Activated B cell treated with CpG ODN at 0.5 μM for 24 hours (primary cell): ENCODE measurements around the gene INTS1. TPM values are rescaled to one million over a fixed set of nuclear protein-coding genes. Genes with fewer than 3 reads are reported as not detected.
"Not testable (repeated sequence)": the region's sequence is repeated elsewhere in the genome, so short reads cannot be mapped to it uniquely, and the experiment has no call there.

Source experiments
- ATAC-seq: fragments of 200-7000 bp; cut with Tn5 transposase; one replicate; pipeline ENCODE4 v1.10.0; 2021; ENCODE audit warnings: low read depth, mild to moderate bottlenecking, moderate library complexity
- CTCF ChIA-PET: fragments of 350-600 bp; sonication (Branson Sonifier 250); formaldehyde crosslinking; loops from one replicate; lab custom pipeline; 2021; ENCODE audit warnings: antibody characterized with exemption; lab: Charles Lee
- POLR2A ChIA-PET: fragments of 350-600 bp; sonication (Branson Sonifier 250); formaldehyde crosslinking; loops from one replicate; lab custom pipeline; 2021; ENCODE audit warnings: antibody characterized with exemption; lab: Charles Lee
- DNase-seq: peaks from one replicate; pipeline ENCODE4 v3.0.0; 2022
- H3K27ac Mint-ChIP-seq: one replicate; pipeline ENCODE4 v1.8.0; 2020; ENCODE audit warnings: mixed read lengths
- H3K27me3 Mint-ChIP-seq: one replicate; pipeline ENCODE4 v1.8.0; 2021; ENCODE audit warnings: mixed read lengths
- H3K36me3 Mint-ChIP-seq: one replicate; pipeline ENCODE4 v1.8.0; 2021; ENCODE audit warnings: low read depth, mixed read lengths
- H3K4me1 Mint-ChIP-seq: one replicate; pipeline ENCODE4 v1.8.0; 2021; ENCODE audit warnings: mixed read lengths
- H3K4me3 Mint-ChIP-seq: one replicate; pipeline ENCODE4 v1.8.0; 2020; ENCODE audit warnings: mild to moderate bottlenecking, mixed read lengths
- H3K9me3 Mint-ChIP-seq: one replicate; pipeline ENCODE4 v1.8.0; 2020; ENCODE audit warnings: mixed read lengths
- intact Hi-C: fragments of 100-400 bp; cut with micrococcal nuclease; formaldehyde crosslinking; loops from one replicate; pipeline ENCODE4 v1.15.1; 2024
- total RNA-seq: library from RNA; stranded (reverse); gene quantifications from 2 replicates; pipeline ENCODE4 v1.2.3, GENCODE V29; 2022
- TF ChIP-seq, protein P1 (sequence below): fragments of 200-600 bp; IDR thresholded peaks from one replicate; pipeline ENCODE4 v1.8.0; 2022; ENCODE audit warnings: antibody characterized with exemption, mild to moderate bottlenecking

Gene INTS1
- total RNA-seq, 1 donor from 2014 or later, result 110 TPM

DNA sequence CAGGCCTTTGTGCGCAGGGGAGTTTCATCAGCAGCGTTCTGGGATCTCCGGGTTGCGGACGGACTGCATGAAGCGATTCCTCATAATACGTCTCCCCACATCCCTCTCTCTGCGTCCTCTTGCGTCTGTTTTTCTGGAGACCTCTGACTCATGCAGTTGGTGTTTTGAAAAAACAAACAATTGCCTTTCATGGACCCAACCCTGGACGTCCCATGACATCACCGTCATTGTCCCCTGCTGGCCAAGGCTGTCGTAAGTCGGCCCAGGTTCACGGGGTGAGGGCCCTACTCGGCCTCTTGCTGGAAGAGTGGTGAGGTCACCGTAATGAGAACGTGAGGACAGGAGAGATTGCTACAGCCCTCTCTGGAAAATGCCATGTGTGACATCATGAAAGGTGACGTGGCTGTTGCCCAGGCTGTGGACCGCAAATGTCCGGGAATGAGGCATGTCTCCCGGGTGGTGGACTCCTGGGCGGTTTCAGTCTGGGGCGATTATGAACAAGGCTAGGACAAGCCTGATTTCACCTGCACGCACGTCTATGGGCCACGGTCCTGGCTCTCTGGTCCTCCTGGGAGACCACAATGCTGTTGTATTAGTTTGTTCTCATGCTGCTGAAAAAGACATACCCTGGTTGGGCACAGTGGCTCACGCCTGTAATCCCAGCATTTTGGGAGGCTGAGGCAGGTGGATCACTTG is 16.5 kb upstream of the INTS1 start:
- peaks cover 5% of the 10 kb centered on the region for H3K9me3 Mint-ChIP-seq
- no peak overlapping the region for H3K27ac Mint-ChIP-seq
- peaks cover 4% of the 10 kb centered on the region for H3K27me3 Mint-ChIP-seq
- CTCF ChIA-PET, result no interaction called here
- peaks cover 2% of the 10 kb centered on the region for H3K4me1 Mint-ChIP-seq
- no peak for ATAC-seq
- POLR2A ChIA-PET, result interaction anchor here (1.1 kb wide), 1 partner anchor 10 kb away, joined by 3 read pairs; the partner anchor contains the start of gene MAFK
- TF ChIP-seq, protein P1, sequence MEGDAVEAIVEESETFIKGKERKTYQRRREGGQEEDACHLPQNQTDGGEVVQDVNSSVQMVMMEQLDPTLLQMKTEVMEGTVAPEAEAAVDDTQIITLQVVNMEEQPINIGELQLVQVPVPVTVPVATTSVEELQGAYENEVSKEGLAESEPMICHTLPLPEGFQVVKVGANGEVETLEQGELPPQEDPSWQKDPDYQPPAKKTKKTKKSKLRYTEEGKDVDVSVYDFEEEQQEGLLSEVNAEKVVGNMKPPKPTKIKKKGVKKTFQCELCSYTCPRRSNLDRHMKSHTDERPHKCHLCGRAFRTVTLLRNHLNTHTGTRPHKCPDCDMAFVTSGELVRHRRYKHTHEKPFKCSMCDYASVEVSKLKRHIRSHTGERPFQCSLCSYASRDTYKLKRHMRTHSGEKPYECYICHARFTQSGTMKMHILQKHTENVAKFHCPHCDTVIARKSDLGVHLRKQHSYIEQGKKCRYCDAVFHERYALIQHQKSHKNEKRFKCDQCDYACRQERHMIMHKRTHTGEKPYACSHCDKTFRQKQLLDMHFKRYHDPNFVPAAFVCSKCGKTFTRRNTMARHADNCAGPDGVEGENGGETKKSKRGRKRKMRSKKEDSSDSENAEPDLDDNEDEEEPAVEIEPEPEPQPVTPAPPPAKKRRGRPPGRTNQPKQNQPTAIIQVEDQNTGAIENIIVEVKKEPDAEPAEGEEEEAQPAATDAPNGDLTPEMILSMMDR, result no peak
- intact Hi-C loops, result no loop called here
- no peaks in the 10 kb centered on the region for H3K36me3 Mint-ChIP-seq
- H3K4me3 Mint-ChIP-seq, result no peak overlapping the region
- DNase-seq, result no peak

DNA sequence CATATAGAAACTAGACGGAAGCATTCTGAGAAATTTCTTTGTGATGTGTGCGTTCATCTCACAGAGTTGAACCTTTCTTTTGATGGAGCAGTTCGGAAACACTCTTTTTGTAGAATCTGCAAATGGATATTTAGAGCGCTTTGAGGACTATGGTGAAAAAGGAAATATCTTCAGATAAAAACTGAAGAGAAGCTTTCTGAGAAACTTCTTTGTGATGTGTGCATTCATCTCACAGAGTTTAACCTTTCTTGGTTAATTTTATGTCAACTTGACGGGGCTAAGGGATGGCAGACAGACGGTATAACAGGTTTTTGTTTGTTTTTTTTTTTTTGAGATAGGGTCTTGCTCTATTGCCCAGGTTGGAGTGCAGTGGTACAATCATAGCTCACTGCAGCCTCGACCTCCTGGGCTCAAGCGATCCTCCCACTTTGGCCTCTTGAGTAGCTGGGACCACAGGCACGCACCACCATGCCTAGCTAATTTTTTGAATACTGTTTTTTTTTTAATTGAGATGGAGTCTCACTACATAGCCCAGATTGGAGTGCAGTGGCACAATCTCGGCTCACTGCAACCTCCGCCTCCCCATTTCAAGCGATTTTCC is 15.2 kb upstream of the INTS1 start:
- CTCF ChIA-PET, intact Hi-C loops, ATAC-seq, H3K36me3 Mint-ChIP-seq, H3K27ac Mint-ChIP-seq, H3K9me3 Mint-ChIP-seq, H3K4me1 Mint-ChIP-seq, H3K4me3 Mint-ChIP-seq, H3K27me3 Mint-ChIP-seq, POLR2A ChIA-PET, DNase-seq: not testable (repeated sequence)

DNA sequence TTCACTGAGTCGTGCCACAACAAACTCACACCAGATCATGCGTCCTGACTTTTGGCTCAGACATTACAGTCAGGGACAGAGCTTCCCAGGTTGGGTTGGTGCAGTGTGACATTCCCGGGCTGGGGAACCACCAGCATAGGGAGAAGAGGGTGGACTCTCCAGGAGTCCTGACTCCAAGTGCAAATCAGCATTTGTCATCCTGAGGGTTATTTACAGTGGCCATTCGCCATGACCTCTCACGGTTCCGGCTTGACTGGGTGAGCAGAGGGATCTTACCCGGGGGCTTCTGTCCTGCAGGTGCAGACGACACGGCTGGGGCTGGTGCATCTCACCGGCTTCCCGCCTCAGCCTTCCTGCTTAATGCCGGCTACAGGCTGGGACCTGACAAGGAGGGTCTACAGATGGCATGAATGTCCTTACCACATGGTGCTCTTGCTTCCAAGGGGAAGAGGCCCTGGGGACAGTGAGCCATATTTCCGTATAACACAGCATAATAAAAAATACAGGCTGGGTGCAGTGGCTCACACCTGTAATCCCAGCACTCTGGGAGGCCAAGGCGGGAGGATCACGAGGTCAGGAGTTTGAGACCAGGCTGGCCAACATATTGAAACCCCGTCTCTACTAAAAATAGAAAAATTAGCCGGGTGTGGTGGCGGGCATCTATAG is 12.5 kb upstream of the INTS1 start:
- intact Hi-C loops, result no loop called here
- ChIA-PET CTCF (no interaction called here), POLR2A (interaction anchor here (0.7 kb wide), 1 partner anchor 818 kb away, joined by 3 read pairs; no protein-coding TSS in a partner anchor)
- TF ChIP-seq, protein P1, result no peak
- peaks cover 5% of the 10 kb centered on the region for H3K9me3 Mint-ChIP-seq
- H3K36me3 Mint-ChIP-seq, result no peaks in the 10 kb centered on the region
- DNase-seq (no peak), ATAC-seq (no peak)
- H3K27ac Mint-ChIP-seq, result no peak overlapping the region
- no peaks in the 10 kb centered on the region for H3K27me3 Mint-ChIP-seq
- H3K4me1 Mint-ChIP-seq, result peaks cover 24% of the 10 kb centered on the region
- no peak overlapping the region for H3K4me3 Mint-ChIP-seq

DNA sequence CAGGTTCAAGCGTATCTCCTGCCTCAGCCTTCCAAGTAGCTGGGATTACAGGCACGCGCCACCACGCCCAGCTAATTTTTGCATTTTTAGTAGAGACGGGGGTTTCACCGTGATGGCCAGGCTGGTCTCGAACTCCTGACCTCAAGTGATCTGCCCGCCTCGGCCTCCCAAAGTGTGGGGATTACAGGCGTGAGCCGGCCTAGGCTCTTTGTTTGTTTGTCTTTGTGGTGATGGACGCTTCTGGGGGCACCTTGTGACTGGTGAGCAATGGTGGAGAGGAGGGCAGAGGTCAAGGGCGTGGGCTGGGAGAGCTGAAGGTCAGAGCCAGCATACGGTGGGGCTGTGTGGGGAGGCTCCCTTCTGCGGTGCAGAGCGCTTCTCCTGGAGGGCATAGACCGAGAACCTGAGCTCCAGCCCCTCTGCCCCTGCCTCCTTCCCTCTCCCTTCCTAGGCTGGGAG is 11.3 kb upstream of the INTS1 start:
- H3K27me3 Mint-ChIP-seq, H3K4me3 Mint-ChIP-seq, H3K27ac Mint-ChIP-seq, intact Hi-C loops, H3K36me3 Mint-ChIP-seq, DNase-seq, H3K9me3 Mint-ChIP-seq, CTCF ChIA-PET, POLR2A ChIA-PET, ATAC-seq: not testable (repeated sequence)
- H3K4me1 Mint-ChIP-seq, result peaks cover 34% of the 10 kb centered on the region

DNA sequence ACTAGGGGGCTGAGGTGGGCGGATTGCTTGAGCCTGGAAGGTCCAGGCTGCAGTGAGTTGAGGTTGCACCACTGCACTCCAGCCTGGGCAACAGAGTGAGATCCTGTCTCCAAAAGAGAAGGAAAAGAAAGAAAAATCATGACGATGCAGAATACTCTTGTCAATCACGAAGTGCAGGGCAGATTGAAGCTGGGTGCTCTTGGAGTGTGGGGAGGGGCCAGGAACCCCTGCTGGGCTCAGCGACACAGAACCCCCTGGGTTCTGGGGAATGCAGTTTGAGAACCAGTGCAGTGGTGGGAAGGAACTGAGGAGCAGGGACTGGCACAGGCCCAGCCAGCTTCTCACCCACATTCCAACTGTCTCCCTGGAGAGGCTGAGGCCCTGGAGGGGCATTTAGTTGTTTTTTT is 10.8 kb upstream of the INTS1 start:
- DNase-seq (no peak), ATAC-seq (no peak)
- Mint-ChIP-seq H3K9me3 (peaks cover 5% of the 10 kb centered on the region), H3K27me3 (no peaks in the 10 kb centered on the region), H3K4me3 (no peak overlapping the region), H3K36me3 (no peaks in the 10 kb centered on the region), H3K27ac (no peak overlapping the region), H3K4me1 (peaks cover 37% of the 10 kb centered on the region)
- POLR2A ChIA-PET, result no interaction called here
- TF ChIP-seq, protein P1, result no peak
- intact Hi-C loops, result no loop called here
- CTCF ChIA-PET, result no interaction called here

DNA sequence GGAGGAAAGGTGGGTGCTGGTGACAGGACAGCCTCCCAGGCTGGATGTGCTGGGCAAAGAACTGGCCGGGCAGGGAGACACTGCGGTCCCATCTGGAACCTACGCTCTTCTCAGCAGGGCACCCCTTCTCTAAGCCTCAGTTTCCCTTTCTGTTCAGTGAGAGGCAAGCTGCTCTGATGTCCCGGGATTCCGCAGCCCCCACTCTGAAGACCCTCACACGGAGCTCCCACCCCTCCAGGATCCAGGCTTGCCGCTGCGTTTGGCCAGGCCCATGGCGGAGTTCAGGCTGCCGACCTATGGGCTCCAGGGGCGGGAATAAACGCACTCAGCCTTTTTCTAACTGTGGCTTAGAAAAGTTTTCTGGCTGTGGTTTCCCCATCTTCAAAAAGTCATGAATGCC is 10.2 kb upstream of the INTS1 start:
- H3K36me3 Mint-ChIP-seq, result no peaks in the 10 kb centered on the region
- H3K27ac Mint-ChIP-seq, result no peak overlapping the region
- peaks cover 5% of the 10 kb centered on the region for H3K9me3 Mint-ChIP-seq
- intact Hi-C loops, result no loop called here
- H3K4me1 Mint-ChIP-seq, result peaks cover 37% of the 10 kb centered on the region
- ATAC-seq (no peak), DNase-seq (no peak)
- ChIA-PET POLR2A (interaction anchor here (0.9 kb wide), 1 partner anchor 15 kb away, joined by 3 read pairs; no protein-coding TSS in a partner anchor), CTCF (no interaction called here)
- TF ChIP-seq, protein P1, result no peak
- no peak overlapping the region for H3K4me3 Mint-ChIP-seq
- no peaks in the 10 kb centered on the region for H3K27me3 Mint-ChIP-seq
